Fibroblast of lung (primary cell): ENCODE results near the gene DPY19L1. TPM values are rescaled to one million over a fixed set of nuclear protein-coding genes. Genes with fewer than 3 reads are reported as not detected.
A peak's percentile ranks its signal among the peaks of the same experiment; 100 is the strongest.
"Not testable (repeated sequence)": the region's sequence is repeated elsewhere in the genome, so short reads cannot be mapped to it uniquely, and the experiment has no call there.

Source experiments
- DNase-seq, 2 donors: peaks; one replicate each; pipeline versions ENCODE4 v3.0.0 to v3.0.0-alpha.2; 2010; ENCODE audit warnings: low read depth in 2 of 2
- H2AFZ ChIP-seq: 2 replicates; pipeline ENCODE4 v1.5.1; 2012; ENCODE audit warnings: low read length, control low read depth, inconsistent platforms
- H3K27ac ChIP-seq: 2 replicates; pipeline ENCODE4 v1.5.1; 2011; ENCODE audit warnings: low read length, control low read depth; ENCODE audit not compliant: insufficient read depth
- H3K27me3 ChIP-seq: 2 replicates; pipeline ENCODE4 v1.5.1; 2011; ENCODE audit warnings: mild to moderate bottlenecking, low read length; ENCODE audit not compliant: control insufficient read depth, insufficient read depth
- H3K36me3 ChIP-seq: 2 replicates; pipeline ENCODE4 v1.5.1; 2011; ENCODE audit warnings: low read length; ENCODE audit not compliant: control insufficient read depth, insufficient read depth
- H3K4me1 ChIP-seq: 2 replicates; pipeline ENCODE4 v1.5.1; 2011; ENCODE audit warnings: low read length; ENCODE audit not compliant: control insufficient read depth, insufficient read depth; ENCODE audit errors: extremely low read depth
- H3K4me2 ChIP-seq: 2 replicates; pipeline ENCODE4 v1.5.1; 2011; ENCODE audit warnings: low read length, control low read depth; ENCODE audit not compliant: insufficient read depth; ENCODE audit errors: extremely low read depth
- H3K4me3 ChIP-seq, 4 experiments: fragments of 200-600 bp in 1 of 4; sonication (generic) in 1 of 4; replicated peaks in 1 of 4; 2 replicates each; pipeline ENCODE4 v1.5.1; 2011 to 2016; ENCODE audit warnings: low read length in 4 of 4, low read depth in 3 of 4, mild to moderate bottlenecking in 3 of 4, control low read depth in 2 of 4, inconsistent platforms in 1 of 4, mixed read lengths in 1 of 4; ENCODE audit not compliant: insufficient read depth in 1 of 4; ENCODE audit errors: control extremely low read depth in 1 of 4
- H3K79me2 ChIP-seq: 2 replicates; pipeline ENCODE4 v1.5.1; 2012; ENCODE audit warnings: mild to moderate bottlenecking, low read length, inconsistent platforms; ENCODE audit not compliant: control insufficient read depth, insufficient read depth
- H3K9ac ChIP-seq: 2 replicates; pipeline ENCODE4 v1.5.1; 2011; ENCODE audit warnings: mild to moderate bottlenecking, low read length, control low read depth; ENCODE audit not compliant: insufficient read depth
- H3K9me3 ChIP-seq: 2 replicates; pipeline ENCODE4 v1.5.1; 2012; ENCODE audit warnings: low read depth, low read length; ENCODE audit not compliant: control insufficient read depth, insufficient read depth
- H4K20me1 ChIP-seq: 2 replicates; pipeline ENCODE4 v1.5.1; 2011; ENCODE audit warnings: low read length; ENCODE audit not compliant: control insufficient read depth, insufficient read depth; ENCODE audit errors: extremely low read depth
- EZH2 ChIP-seq: IDR thresholded peaks from 2 replicates; pipeline ENCODE4 v1.5.1; 2012; ENCODE audit warnings: low read length, control low read depth, mild to moderate bottlenecking; ENCODE audit errors: missing control alignments
- polyA plus RNA-seq, 2 donors: library from polyadenylated mRNA; depleted of rRNA in 1 of 2; stranded (reverse) in 1 of 2; unstranded in 1 of 2; fragments of >200 nt; gene quantifications; 2 replicates each; pipeline ENCODE4 v1.2.1, GENCODE V29; 2011 to 2012; ENCODE audit warnings: missing spikeins in 1 of 2
- total RNA-seq: library from RNA; depleted of rRNA; stranded (reverse); fragments of >200 nt; gene quantifications from 2 replicates; pipeline ENCODE4 v1.2.1, GENCODE V29; 2014
- TF ChIP-seq, protein P1 (sequence below), 2 donors: IDR thresholded peaks in 1 of 2; conservative IDR thresholded peaks in 1 of 2; 1 replicate in 1 of 2; 2 replicates in 1 of 2; pipeline ENCODE4 v1.5.1; 2011 to 2012; ENCODE audit warnings: low read length in 2 of 2, control low read depth in 1 of 2, inconsistent platforms in 1 of 2, low read depth in 1 of 2, mild to moderate bottlenecking in 1 of 2

DPY19L1 gene
- total and polyA plus RNA-seq, 2 donors (not counting 1 experiment from before 2014, with no cell fraction given): 30.1 to 31.8 TPM

DNA sequence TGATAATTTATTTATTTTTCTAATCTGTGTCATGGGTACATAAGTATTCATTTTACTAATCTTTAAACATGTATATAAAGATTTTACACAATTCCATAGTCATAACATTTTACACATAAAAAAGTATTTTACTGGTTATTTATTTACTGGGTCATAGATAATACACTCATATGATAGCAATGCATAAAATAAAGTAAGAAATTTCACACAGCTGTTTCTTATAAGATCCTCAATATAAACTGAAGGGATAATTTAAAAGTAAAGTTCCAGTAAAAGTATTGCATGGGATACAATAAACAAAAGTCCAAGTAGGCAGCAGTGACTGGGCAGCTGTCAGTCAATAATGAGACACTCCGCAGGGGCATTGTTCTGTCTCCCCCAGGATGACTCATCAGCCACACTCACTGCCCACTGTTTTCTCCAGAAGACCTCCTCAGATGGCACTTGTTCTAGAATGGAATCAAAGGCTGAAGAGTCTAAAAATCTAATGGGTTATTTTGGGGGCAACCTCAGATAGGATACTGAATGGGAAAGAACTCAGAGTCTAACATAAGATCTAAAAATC lies 32.7 kb downstream of the DPY19L1 start:
- Histone ChIP-seq H3K27me3 (no peaks in the 10 kb centered on the region), H3K4me3 (no peak overlapping the region), H2AFZ (no peak overlapping the region), H3K4me2 (no peak overlapping the region), H3K9ac (no peak overlapping the region), H3K4me1 (peaks cover 5% of the 10 kb centered on the region), H3K36me3 (no peaks in the 10 kb centered on the region), H4K20me1 (no peaks in the 10 kb centered on the region), H3K9me3 (no peaks in the 10 kb centered on the region), H3K79me2 (no peaks in the 10 kb centered on the region), H3K27ac (no peak overlapping the region)
- DNase-seq: peak; percentile 7 to 29
- TF ChIP-seq, protein P1, sequence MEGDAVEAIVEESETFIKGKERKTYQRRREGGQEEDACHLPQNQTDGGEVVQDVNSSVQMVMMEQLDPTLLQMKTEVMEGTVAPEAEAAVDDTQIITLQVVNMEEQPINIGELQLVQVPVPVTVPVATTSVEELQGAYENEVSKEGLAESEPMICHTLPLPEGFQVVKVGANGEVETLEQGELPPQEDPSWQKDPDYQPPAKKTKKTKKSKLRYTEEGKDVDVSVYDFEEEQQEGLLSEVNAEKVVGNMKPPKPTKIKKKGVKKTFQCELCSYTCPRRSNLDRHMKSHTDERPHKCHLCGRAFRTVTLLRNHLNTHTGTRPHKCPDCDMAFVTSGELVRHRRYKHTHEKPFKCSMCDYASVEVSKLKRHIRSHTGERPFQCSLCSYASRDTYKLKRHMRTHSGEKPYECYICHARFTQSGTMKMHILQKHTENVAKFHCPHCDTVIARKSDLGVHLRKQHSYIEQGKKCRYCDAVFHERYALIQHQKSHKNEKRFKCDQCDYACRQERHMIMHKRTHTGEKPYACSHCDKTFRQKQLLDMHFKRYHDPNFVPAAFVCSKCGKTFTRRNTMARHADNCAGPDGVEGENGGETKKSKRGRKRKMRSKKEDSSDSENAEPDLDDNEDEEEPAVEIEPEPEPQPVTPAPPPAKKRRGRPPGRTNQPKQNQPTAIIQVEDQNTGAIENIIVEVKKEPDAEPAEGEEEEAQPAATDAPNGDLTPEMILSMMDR (conservative IDR thresholded peaks at IDR 0.05 in 1 of 2, IDR thresholded peaks at IDR 0.05 in 1 of 2; ENCODE audit: low read depth in 1 of 2, low read length in 2 of 2): no peak
- no peak for TF ChIP-seq EZH2

DNA sequence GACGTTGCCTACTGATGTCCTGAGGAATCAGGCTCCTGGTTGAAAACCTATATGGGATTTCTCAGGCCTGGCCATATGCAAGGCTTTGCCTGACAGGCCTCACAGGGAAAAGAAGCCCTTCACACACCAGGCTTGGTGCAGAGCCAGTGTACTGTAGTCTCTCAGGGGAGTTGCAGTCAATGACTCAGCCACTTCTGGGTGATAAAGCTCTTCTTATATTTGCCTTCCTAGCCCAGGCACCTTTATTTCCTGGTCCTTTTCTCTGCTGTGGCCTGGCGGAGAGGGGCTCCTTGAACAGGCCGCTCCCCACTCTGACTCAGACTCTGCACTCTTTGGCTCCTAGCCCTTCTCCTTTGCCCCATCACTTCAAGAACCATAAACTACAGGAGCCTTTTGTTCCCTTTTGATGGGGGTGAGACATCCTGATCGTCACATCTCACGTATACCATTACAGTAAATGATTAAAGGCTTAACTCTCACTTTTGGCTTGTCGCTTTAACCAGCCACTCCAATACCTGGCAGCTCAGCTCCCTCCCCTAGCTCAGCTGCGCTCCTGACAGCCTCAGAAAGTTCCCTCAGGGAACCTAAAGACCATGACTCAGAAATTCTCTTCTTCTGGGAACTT lies 33.5 kb downstream of the DPY19L1 start:
- H3K4me3 ChIP-seq: no peak overlapping the region
- no peak overlapping the region for H3K4me2 ChIP-seq
- no peak overlapping the region for H2AFZ ChIP-seq
- TF ChIP-seq, protein P1 (conservative IDR thresholded peaks at IDR 0.05 in 1 of 2, IDR thresholded peaks at IDR 0.05 in 1 of 2; ENCODE audit: low read depth in 1 of 2, low read length in 2 of 2): no peak
- no peak for TF ChIP-seq EZH2
- H4K20me1 ChIP-seq: no peaks in the 10 kb centered on the region
- H3K27me3 ChIP-seq: no peaks in the 10 kb centered on the region
- H3K36me3 ChIP-seq: no peaks in the 10 kb centered on the region
- no peaks in the 10 kb centered on the region for H3K9me3 ChIP-seq
- H3K4me1 ChIP-seq: peaks cover 5% of the 10 kb centered on the region
- no peaks in the 10 kb centered on the region for H3K79me2 ChIP-seq
- H3K9ac ChIP-seq: no peak overlapping the region
- peak; percentile 85 to 93 for DNase-seq
- H3K27ac ChIP-seq: peak overlapping the region; percentile 18

GRCh38 chr7:35003177-35003650 lies 34.1 kb downstream of the DPY19L1 start:
- not testable (repeated sequence) for H3K9me3 ChIP-seq, H3K4me2 ChIP-seq, H3K36me3 ChIP-seq, H3K4me3 ChIP-seq, H2AFZ ChIP-seq, H3K79me2 ChIP-seq, H3K27me3 ChIP-seq, H3K4me1 ChIP-seq, H3K9ac ChIP-seq, H4K20me1 ChIP-seq
- DNase-seq: peak; percentile 30 to 79
- peak overlapping the region; percentile 8 for H3K27ac ChIP-seq

DNA sequence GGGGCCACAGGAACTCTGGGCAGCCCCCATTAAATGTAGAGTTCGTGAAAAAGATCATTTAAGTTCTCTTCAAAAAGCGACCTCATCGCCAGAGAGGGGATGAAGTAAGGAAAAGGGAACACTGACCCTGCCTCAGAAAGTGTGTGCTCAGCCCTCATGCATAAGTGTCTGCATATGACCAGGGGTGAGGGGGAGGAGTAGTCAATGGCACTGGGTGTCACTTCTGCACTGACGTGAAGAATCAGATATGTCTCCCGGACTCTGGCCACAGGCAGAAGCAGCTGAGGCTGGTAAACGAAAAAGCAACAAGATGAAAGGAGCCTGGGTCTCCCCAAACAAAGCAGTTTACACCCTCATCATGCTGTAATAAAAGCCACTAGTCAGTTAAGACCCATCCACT lies 39.0 kb downstream of the DPY19L1 start:
- not testable (repeated sequence) for H3K9ac ChIP-seq, H3K27me3 ChIP-seq, H3K4me1 ChIP-seq, H3K4me2 ChIP-seq, DNase-seq, H3K4me3 ChIP-seq, H4K20me1 ChIP-seq, H3K9me3 ChIP-seq, H3K27ac ChIP-seq, H3K79me2 ChIP-seq, H2AFZ ChIP-seq, H3K36me3 ChIP-seq

GRCh38 chr7:34996423-34997090 lies 40.7 kb downstream of the DPY19L1 start:
- not testable (repeated sequence) for H3K9me3 ChIP-seq, H3K79me2 ChIP-seq, H3K4me3 ChIP-seq, H2AFZ ChIP-seq, H3K27ac ChIP-seq, H4K20me1 ChIP-seq, DNase-seq, H3K4me2 ChIP-seq, H3K36me3 ChIP-seq, H3K27me3 ChIP-seq, H3K9ac ChIP-seq, H3K4me1 ChIP-seq
